B cell (primary cell): ENCODE measurements around the gene AMH.

Experiments
- EZH2 ChIP-seq: IDR thresholded peaks from 2 replicates; pipeline ENCODE4 v1.6.1; 2012; ENCODE audit warnings: borderline replicate concordance, low read depth, mild to moderate bottlenecking, moderate library complexity, low read length; ENCODE audit not compliant: insufficient read depth, poor library complexity, severe bottlenecking
- TF ChIP-seq, protein P1 (sequence below): fragments of 200-600 bp; IDR thresholded peaks from one replicate; pipeline ENCODE4 v1.8.0; 2022; ENCODE audit warnings: antibody characterized with exemption, mild to moderate bottlenecking

DNA sequence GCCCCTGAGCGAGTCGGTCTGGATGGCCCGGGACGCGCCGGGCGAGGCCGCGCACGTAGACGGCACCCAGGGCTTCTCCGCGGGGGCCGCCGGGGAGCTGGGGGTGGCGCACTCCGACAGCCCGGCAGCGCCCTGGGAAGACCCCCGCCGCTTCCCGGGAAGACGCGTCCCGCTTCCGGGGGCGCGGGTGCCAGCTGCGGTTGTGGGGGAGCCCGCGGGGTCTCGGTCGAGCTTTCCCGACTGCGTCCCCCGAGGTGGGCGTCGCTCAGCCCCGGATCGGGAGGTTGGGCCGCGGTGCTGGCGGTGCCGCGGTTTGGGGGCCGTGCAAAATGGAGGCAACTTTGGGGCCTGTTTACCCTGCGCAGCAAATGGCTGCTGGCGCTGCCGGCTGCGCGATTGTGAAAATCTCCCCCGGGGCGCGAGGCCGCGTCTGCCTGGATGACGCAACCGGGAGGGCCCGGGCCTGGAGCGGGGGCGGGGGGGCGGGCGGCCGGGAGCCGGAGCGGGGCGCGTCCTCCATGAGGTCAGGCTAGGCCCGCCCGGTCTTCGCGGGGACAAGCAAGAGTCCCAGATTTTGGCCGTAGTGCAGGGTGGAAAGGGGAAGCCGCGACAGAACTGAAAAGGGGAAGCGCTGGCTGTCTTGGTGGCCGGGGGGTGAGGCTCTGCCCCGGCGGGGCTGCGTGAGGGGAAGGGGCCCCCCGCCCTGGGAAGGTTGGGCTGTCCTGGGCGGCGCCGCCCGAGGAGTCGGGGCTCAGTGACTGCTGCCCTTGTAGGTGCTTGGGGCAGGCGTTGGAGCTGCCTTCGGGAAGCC lies 21.5 kb downstream of the AMH start:
- TF ChIP-seq, protein P1, sequence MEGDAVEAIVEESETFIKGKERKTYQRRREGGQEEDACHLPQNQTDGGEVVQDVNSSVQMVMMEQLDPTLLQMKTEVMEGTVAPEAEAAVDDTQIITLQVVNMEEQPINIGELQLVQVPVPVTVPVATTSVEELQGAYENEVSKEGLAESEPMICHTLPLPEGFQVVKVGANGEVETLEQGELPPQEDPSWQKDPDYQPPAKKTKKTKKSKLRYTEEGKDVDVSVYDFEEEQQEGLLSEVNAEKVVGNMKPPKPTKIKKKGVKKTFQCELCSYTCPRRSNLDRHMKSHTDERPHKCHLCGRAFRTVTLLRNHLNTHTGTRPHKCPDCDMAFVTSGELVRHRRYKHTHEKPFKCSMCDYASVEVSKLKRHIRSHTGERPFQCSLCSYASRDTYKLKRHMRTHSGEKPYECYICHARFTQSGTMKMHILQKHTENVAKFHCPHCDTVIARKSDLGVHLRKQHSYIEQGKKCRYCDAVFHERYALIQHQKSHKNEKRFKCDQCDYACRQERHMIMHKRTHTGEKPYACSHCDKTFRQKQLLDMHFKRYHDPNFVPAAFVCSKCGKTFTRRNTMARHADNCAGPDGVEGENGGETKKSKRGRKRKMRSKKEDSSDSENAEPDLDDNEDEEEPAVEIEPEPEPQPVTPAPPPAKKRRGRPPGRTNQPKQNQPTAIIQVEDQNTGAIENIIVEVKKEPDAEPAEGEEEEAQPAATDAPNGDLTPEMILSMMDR = no peak
- TF ChIP-seq EZH2 = no peak
